Measurements from ENCODE around the gene LAMP5.

LAMP5 gene

GRCh38 chr20:9501473-9501872, 12.9 kb upstream of the LAMP5 start:
- no peak for DNase-seq

- no peak for DNase-seq
These were observed 10.7 kb upstream of the LAMP5 start for GRCh38 chr20:9503526-9504245.

DNA sequence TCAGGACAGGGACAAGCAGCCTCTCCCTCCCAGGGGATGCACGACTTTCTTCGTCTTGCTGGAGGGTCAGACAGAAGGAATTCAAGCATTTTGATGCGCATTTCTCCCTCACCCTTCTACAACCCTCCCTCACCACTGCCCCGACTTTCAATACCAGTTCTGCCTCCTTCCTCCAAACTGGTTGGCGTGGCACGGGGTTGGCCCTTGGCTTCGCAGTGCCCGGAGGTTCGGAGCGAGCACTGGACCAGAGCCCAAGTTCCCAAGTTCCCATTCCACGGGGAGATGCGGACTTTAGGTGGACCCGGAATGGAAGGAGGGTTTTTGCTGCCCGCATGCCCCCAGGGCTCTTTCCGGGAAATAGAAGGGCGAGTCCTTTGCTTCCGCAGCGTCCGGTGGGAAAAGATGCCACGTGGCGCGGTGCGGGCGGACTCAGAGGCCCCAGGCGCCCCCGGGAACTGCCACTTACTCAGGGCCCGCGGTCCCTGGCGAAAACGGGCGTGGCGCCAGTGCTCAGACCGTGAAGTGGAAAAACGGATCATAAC, 8.0 kb upstream of the LAMP5 start:
- DNase-seq: no peak

- DNase-seq: no peak
These were observed 7.4 kb upstream of the LAMP5 start for GRCh38 chr20:9506964-9507369.

DNA sequence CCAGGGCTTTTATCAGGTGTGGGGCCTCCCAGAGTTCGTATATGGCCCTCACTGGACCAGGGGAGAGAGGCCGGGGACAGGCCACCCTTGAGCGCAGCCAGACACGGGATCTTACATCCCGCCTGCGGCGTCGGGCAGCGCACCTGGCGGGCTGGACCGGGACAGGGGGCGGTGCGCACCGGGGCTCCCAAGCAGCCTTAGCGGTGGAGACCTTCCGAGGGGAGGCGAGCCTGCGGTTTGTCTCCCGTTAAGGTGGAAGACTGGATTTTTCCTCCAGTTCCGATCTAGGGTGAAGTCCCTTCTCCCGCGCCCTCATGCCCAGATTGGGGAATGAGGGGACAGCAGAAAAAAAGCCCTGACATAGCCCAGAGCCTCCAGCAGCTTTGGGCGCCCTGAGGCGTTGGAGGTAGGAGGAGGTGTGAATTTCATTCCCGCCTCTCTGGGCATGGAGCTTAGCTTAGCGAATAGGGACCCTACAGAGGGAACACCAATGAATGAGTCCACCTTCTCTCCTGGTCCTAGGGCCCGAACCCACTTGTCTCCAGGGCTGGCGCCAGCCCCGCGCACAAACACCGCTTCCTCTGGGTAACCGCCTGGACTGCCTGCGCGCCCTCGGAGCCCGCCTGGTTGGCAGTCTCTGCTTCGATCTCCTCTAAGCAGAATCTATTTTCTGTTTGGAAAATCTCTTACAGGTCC, 6.7 kb upstream of the LAMP5 start:
- no peak for DNase-seq

DNA sequence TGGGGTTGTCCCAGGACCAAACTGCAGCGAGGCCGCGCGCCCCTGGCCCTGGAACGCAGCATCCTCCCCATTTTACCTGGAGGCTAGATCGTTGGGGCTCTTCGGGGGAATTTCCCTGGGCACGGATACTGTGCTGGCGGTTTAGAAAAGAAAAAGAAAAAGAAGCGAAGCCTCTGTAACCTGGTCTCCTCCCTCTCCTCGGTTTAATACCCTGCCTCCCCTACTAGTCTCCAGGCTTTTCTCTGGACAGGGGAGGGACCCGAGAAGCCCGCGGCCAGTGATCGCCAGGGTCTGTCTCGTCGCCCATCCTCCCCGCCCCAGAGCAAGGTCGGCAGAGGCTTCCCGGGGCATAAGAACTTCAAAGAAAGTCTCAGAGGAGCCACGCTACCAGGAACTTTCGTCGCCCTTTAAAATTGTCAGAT, 6.1 kb upstream of the LAMP5 start:
- no peak for DNase-seq

- DNase-seq: no peak
These were observed 5.7 kb upstream of the LAMP5 start for GRCh38 chr20:9508696-9509178.

DNA sequence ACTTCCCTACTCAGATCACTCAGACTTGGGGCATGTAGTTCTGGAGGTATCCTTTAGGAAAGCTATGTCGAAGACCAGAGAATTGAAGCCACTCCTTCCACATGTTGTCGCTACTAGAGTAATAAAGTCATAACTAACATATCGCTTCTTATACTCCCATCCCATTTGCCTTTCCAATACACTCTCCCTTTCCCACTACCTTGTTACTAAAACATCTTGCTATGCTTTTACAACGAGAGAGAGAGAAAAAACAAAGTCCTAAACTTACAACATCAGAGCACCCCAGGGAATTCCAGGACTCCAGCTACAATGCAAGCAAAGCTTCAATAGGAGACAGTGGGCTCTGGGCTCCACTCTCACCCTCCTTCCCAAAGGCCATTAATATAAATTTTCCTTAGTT, 5.1 kb upstream of the LAMP5 start:
- DNase-seq: no peak

DNA sequence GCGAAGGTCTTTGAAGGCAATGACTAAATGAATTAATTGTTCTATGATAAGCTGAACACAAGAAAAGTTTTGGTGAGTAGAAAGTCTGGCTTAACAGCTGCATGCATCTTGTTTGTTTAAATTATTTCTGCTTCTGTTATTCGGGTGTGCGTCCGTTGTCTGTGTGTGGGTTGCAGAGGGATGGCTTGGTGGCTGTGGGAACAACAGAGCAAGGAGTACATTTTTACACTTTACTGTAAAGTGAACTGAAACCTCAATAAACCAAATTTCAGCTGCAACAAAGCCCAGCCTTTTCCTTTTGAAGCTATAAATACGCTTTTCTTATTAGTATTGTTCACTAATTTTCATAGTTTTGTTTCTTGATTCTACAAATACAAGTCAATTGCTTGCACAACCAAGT, 3.5 kb upstream of the LAMP5 start:
- no peak for DNase-seq

DNA sequence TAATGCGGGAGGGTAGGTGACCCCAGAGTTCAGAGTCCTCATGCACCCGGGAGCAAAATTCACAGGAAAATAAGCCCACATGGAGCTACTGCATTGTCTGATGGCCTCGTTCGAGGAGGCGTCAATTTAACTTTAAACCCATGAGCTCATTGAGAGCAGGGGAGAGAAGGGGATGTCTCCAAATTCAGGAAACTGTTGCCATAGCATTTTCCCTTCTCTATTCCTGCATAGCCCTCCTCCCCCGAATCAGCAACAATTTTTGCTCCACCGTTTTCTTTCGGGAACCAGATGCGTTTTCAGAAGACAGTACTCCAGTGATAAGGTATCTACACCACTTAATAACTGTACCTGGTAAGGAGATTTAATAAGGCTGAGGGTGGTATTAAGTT, 324 bp upstream of the LAMP5 start:
- peak; percentile 45 for DNase-seq

GRCh38 chr20:9515214-9515585, 810 bp downstream of the LAMP5 start:
- no peak for DNase-seq

GRCh38 chr20:9515741-9516233, 1.4 kb downstream of the LAMP5 start:
- no peak for DNase-seq

GRCh38 chr20:9516234-9516871, 2.0 kb downstream of the LAMP5 start:
- no peak for DNase-seq

DNA sequence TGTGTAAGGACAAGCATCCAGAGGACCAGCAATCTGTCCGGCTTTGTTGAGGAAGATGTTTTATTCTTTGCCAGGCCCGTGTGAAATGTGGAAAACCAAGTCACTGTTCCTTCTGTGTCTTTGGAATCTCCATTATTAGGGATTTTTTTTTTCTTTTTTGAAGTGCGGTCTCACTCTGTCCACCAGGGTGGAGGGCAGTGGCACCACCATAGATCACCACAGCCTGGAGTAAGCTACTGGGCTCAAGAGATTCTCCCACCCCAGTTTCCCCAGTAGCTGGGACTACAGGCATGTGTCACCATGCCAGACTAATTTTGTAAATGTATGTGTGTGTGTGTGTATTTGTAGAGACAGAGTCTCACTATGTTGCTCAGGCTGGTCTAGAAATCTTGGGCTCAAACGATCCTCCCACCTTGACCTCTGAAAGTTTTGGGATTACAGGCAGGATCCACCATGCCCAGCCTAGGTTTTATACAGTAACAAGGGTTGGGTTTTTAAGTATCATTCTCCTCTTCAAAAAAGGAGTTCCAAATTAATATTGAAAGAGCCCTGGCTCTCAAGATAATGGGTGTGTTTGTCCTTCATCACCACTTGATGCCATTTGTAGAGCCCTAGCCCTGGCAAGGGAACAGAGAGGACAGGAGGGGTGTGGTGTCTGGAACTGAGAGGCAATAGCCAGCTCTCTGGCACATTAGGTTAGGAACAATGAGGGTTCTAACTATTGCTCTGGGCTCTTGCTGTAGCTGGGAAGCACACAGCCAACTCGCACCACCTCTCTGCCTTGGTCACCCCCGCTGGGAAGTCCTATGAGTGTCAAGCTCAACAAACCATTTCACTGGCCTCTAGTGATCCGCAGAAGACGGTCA, 3.1 kb downstream of the LAMP5 start:
- peak; percentile 20 for DNase-seq

DNA sequence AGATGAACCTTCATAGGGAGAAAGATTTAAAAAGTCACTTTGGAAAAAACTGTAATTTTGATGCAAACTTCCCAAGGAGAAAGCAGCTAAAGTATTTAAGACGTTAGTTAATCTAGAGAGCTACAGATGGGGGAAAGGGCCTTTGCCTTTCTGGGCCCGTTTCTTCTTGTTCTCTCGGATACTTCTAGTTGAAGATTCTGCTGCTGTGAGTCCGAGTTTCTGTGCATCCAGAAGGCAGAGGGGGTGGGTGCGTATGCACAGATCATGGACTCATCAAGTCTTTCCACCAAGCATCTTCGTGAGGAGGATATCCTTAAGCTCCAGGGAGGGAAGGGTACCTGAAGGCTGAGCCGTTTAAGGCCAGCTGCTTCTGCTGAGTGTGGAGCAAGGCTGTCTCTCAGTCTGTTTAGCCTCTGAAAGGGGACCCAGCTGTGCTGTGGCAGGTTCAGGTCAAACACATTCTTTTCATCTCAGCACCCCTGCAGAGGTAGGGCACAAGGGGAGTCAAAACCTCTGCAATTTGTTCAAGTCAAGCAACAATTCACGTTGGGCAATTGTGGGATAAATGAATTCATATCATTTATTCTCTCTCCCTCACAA, 4.3 kb downstream of the LAMP5 start:
- DNase-seq: peak; percentile 94

DNA sequence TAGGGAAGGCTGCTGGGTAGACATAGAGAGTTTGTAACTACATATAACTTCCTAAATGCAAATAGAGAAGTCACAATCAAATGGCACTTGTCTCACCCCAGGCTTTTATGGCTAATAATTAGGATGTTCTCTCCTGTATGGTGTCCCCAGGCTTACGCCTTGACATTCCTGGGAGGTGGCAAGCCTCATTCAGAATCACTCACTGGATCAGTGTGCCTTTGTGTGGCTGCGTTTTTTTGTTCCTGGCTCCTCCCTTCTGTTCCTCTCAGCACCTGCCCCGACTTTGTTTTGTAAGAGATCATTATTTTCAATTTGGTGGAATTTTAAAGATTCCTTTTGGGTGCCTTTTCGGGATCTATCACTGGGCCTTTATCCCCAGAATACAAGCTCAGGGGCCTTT, 5.7 kb downstream of the LAMP5 start:
- peak; percentile 62 for DNase-seq

DNA sequence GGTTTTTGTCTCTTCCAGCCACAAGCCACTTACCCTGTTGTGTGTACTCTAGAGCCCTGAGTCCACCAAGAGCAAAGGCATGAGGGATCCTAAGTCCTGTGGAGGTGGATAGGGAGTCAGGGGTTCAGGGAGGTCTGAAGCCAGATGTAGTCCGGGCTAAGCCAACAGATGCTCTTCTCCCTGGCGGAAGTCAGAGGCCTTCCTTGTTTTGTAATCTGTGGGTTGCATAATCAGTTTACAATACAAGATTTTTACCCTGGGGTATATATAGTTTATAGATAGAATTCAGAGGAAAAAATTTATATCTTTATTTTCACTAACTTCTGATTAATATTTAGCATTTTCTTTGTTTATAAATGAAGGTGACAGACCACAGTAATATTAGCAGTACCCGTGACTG, 9.2 kb downstream of the LAMP5 start:
- no peak for DNase-seq

DNA sequence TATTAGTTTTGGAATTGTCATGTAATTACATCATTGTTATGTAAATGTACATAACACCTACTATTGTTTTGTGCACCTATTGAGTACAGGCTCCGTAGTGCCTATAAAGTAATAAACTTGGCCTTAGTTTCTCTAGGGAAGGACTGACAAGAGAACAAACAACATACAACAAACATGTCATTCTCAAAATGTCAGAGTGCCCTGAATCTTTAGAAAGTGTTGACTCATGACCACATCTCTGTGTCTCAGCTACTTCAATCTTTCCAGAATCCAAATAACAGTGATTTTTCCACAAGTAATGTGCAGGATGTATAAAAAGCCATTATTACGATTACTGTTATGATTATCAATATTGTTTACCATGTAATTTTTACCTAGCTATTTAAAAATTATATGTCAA, 17.2 kb downstream of the LAMP5 start:
- peak; percentile 16 for DNase-seq

GRCh38 chr20:9532069-9532838, 17.9 kb downstream of the LAMP5 start:
- peak; percentile 99 for DNase-seq

DNA sequence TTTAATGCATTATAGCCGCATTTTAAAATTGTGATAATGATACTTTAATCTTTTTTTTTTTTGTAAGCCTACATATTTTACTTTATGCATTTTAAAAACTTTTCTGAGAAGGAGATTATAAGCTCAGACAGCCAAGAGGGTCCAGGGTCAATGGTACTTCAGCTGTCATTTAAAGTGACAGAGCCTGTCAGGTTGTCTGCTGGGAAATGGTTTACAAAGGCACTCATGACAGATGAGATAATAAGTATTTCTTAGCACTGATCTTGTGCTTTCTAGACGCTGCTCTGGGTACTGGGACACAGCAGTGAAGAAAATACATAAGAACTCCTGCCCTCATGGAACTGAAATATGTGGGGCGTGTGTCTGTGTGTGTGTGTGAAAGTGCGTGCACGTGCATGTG, 19.6 kb downstream of the LAMP5 start:
- no peak for DNase-seq

DNA sequence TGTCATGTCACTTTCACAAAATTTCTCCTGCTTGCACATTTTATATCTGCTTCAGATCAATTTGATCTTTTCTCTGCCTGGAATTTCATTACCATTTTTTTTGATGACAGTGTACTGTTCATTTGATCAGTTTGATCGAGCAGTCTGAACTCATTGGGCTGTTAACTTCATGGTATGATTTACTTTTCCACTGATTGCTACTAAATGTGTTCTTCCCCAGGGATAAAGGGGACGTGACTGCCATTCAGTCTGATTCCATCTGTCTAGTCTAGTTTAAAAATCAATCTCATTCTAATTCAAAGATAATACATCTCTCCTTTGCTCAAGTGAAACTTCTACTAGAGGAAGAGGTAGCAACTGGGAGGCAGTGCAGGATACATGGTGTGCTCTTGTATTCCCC, 21.1 kb downstream of the LAMP5 start:
- DNase-seq: no peak
